Fibroblast of lung (primary cell): ENCODE data around the gene PCDHGB6. TPM values are rescaled to one million over a fixed set of nuclear protein-coding genes. Genes with fewer than 3 reads are reported as not detected.
A peak's percentile ranks its signal among the peaks of the same experiment; 100 is the strongest.
"Not testable (repeated sequence)": the region's sequence is repeated elsewhere in the genome, so short reads cannot be mapped to it uniquely, and the experiment has no call there.

Experiments used
- DNase-seq, 2 donors: peaks; one replicate each; pipeline versions ENCODE4 v3.0.0 to v3.0.0-alpha.2; 2010; ENCODE audit warnings: low read depth in 2 of 2
- H2AFZ ChIP-seq: 2 replicates; pipeline ENCODE4 v1.5.1; 2012; ENCODE audit warnings: low read length, control low read depth, inconsistent platforms
- H3K27ac ChIP-seq: 2 replicates; pipeline ENCODE4 v1.5.1; 2011; ENCODE audit warnings: low read length, control low read depth; ENCODE audit not compliant: insufficient read depth
- H3K27me3 ChIP-seq: 2 replicates; pipeline ENCODE4 v1.5.1; 2011; ENCODE audit warnings: mild to moderate bottlenecking, low read length; ENCODE audit not compliant: control insufficient read depth, insufficient read depth
- H3K36me3 ChIP-seq: 2 replicates; pipeline ENCODE4 v1.5.1; 2011; ENCODE audit warnings: low read length; ENCODE audit not compliant: control insufficient read depth, insufficient read depth
- H3K4me1 ChIP-seq: 2 replicates; pipeline ENCODE4 v1.5.1; 2011; ENCODE audit warnings: low read length; ENCODE audit not compliant: control insufficient read depth, insufficient read depth; ENCODE audit errors: extremely low read depth
- H3K4me2 ChIP-seq: 2 replicates; pipeline ENCODE4 v1.5.1; 2011; ENCODE audit warnings: low read length, control low read depth; ENCODE audit not compliant: insufficient read depth; ENCODE audit errors: extremely low read depth
- H3K4me3 ChIP-seq, 4 experiments: fragments of 200-600 bp in 1 of 4; sonication (generic) in 1 of 4; replicated peaks in 1 of 4; 2 replicates each; pipeline ENCODE4 v1.5.1; 2011 to 2016; ENCODE audit warnings: low read length in 4 of 4, low read depth in 3 of 4, mild to moderate bottlenecking in 3 of 4, control low read depth in 2 of 4, inconsistent platforms in 1 of 4, mixed read lengths in 1 of 4; ENCODE audit not compliant: insufficient read depth in 1 of 4; ENCODE audit errors: control extremely low read depth in 1 of 4
- H3K79me2 ChIP-seq: 2 replicates; pipeline ENCODE4 v1.5.1; 2012; ENCODE audit warnings: mild to moderate bottlenecking, low read length, inconsistent platforms; ENCODE audit not compliant: control insufficient read depth, insufficient read depth
- H3K9ac ChIP-seq: 2 replicates; pipeline ENCODE4 v1.5.1; 2011; ENCODE audit warnings: mild to moderate bottlenecking, low read length, control low read depth; ENCODE audit not compliant: insufficient read depth
- H3K9me3 ChIP-seq: 2 replicates; pipeline ENCODE4 v1.5.1; 2012; ENCODE audit warnings: low read depth, low read length; ENCODE audit not compliant: control insufficient read depth, insufficient read depth
- H4K20me1 ChIP-seq: 2 replicates; pipeline ENCODE4 v1.5.1; 2011; ENCODE audit warnings: low read length; ENCODE audit not compliant: control insufficient read depth, insufficient read depth; ENCODE audit errors: extremely low read depth
- EZH2 ChIP-seq: IDR thresholded peaks from 2 replicates; pipeline ENCODE4 v1.5.1; 2012; ENCODE audit warnings: low read length, control low read depth, mild to moderate bottlenecking; ENCODE audit errors: missing control alignments
- polyA plus RNA-seq, 2 donors: library from polyadenylated mRNA; depleted of rRNA in 1 of 2; stranded (reverse) in 1 of 2; unstranded in 1 of 2; fragments of >200 nt; gene quantifications; 2 replicates each; pipeline ENCODE4 v1.2.1, GENCODE V29; 2011 to 2012; ENCODE audit warnings: missing spikeins in 1 of 2
- total RNA-seq: library from RNA; depleted of rRNA; stranded (reverse); fragments of >200 nt; gene quantifications from 2 replicates; pipeline ENCODE4 v1.2.1, GENCODE V29; 2014
- TF ChIP-seq, protein P1 (sequence below), 2 donors: IDR thresholded peaks in 1 of 2; conservative IDR thresholded peaks in 1 of 2; 1 replicate in 1 of 2; 2 replicates in 1 of 2; pipeline ENCODE4 v1.5.1; 2011 to 2012; ENCODE audit warnings: low read length in 2 of 2, control low read depth in 1 of 2, inconsistent platforms in 1 of 2, low read depth in 1 of 2, mild to moderate bottlenecking in 1 of 2

PCDHGB6 gene
- total and polyA plus RNA-seq, 2 donors (not counting 1 experiment from before 2014, with no cell fraction given) = 2.6 to 4.3 TPM

DNA sequence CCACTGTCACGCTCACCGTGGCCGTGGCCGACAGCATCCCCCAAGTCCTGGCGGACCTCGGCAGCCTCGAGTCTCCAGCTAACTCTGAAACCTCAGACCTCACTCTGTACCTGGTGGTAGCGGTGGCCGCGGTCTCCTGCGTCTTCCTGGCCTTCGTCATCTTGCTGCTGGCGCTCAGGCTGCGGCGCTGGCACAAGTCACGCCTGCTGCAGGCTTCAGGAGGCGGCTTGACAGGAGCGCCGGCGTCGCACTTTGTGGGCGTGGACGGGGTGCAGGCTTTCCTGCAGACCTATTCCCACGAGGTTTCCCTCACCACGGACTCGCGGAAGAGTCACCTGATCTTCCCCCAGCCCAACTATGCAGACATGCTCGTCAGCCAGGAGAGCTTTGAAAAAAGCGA lies 24.9 kb downstream of the PCDHGB6 start:
- H3K4me3 ChIP-seq = peak overlapping the region in 1 of 4 experiments; percentile 21
- not testable (repeated sequence) for H3K79me2 ChIP-seq, H3K27me3 ChIP-seq, H4K20me1 ChIP-seq, H3K4me1 ChIP-seq, H3K27ac ChIP-seq, H3K9ac ChIP-seq, H3K9me3 ChIP-seq, H2AFZ ChIP-seq, H3K4me2 ChIP-seq, DNase-seq, H3K36me3 ChIP-seq

DNA sequence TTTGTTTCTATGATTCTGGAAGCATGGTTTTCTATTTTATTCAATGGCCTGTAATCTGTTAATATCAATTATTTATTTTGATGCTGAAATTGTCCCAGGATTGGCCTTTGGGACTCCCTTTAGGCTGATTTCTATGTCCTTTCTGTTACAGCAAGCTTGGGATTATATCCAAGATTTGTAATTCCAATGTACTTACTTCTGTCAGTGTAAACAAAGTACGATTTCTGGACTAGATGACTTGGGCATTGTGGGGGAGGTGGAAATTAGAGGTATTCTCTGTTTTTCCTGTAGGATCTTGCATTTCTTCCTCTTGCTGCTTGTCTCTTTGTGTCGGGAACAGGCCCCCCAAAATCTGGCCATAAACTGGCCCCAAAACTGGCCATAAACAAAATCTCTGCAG lies 26.2 kb downstream of the PCDHGB6 start:
- Histone ChIP-seq H3K4me1 (no peaks in the 10 kb centered on the region), H3K4me2 (no peak overlapping the region), H3K27me3 (no peaks in the 10 kb centered on the region), H4K20me1 (no peaks in the 10 kb centered on the region), H2AFZ (no peak overlapping the region), H3K79me2 (peaks cover 2% of the 10 kb centered on the region), H3K27ac (no peak overlapping the region), H3K9me3 (peaks cover 3% of the 10 kb centered on the region), H3K4me3 (peak overlapping the region in 2 of 4 experiments; percentile 3 to 5), H3K36me3 (no peaks in the 10 kb centered on the region), H3K9ac (no peak overlapping the region)
- peak; percentile 18 to 32 for DNase-seq
- TF ChIP-seq EZH2 = no peak
- TF ChIP-seq, protein P1, sequence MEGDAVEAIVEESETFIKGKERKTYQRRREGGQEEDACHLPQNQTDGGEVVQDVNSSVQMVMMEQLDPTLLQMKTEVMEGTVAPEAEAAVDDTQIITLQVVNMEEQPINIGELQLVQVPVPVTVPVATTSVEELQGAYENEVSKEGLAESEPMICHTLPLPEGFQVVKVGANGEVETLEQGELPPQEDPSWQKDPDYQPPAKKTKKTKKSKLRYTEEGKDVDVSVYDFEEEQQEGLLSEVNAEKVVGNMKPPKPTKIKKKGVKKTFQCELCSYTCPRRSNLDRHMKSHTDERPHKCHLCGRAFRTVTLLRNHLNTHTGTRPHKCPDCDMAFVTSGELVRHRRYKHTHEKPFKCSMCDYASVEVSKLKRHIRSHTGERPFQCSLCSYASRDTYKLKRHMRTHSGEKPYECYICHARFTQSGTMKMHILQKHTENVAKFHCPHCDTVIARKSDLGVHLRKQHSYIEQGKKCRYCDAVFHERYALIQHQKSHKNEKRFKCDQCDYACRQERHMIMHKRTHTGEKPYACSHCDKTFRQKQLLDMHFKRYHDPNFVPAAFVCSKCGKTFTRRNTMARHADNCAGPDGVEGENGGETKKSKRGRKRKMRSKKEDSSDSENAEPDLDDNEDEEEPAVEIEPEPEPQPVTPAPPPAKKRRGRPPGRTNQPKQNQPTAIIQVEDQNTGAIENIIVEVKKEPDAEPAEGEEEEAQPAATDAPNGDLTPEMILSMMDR (conservative IDR thresholded peaks at IDR 0.05 in 1 of 2, IDR thresholded peaks at IDR 0.05 in 1 of 2; ENCODE audit: low read depth in 1 of 2, low read length in 2 of 2) = no peak

DNA sequence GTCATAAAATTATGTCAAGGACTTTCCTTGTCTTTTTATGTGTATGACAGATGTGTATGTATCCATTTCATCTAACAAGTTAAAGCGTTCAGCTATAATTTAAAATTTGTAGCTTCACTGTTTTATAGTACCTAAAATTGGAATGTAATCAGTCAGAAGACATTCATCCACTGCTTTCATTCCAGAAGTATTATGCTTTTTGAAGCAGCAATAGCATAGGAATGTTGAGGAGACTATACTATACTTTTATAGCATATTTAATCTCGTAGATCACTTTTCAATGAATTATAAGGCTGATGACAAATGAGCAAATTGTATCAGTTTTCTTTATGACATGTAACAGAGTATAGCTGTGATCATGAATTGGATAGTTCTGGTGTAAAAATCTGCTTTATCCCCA lies 29.4 kb downstream of the PCDHGB6 start:
- H3K27me3 ChIP-seq = no peaks in the 10 kb centered on the region
- H3K9ac ChIP-seq = no peak overlapping the region
- no peaks in the 10 kb centered on the region for H3K79me2 ChIP-seq
- TF ChIP-seq EZH2 = no peak
- TF ChIP-seq, protein P1 (conservative IDR thresholded peaks at IDR 0.05 in 1 of 2, IDR thresholded peaks at IDR 0.05 in 1 of 2; ENCODE audit: low read depth in 1 of 2, low read length in 2 of 2) = no peak
- no peak overlapping the region for H3K27ac ChIP-seq
- peak in 1 of 2 donors; percentile 27 for DNase-seq
- no peak overlapping the region for H3K4me3 ChIP-seq
- no peak overlapping the region for H3K4me2 ChIP-seq
- no peak overlapping the region for H2AFZ ChIP-seq
- H3K4me1 ChIP-seq = no peaks in the 10 kb centered on the region
- no peaks in the 10 kb centered on the region for H3K9me3 ChIP-seq
- H4K20me1 ChIP-seq = no peaks in the 10 kb centered on the region
- H3K36me3 ChIP-seq = no peaks in the 10 kb centered on the region
